Mammary epithelial cell (primary cell): Measurements from ENCODE around the gene USP22.

Source experiments
- CTCF ChIP-seq, 2 donors: IDR thresholded peaks in 1 of 2; conservative IDR thresholded peaks in 1 of 2; 2 replicates each; pipeline ENCODE4 v1.5.1; 2011 to 2012; ENCODE audit warnings: inconsistent platforms in 2 of 2, low read length in 2 of 2, mild to moderate bottlenecking in 2 of 2, control low read depth in 1 of 2, low read depth in 1 of 2; ENCODE audit not compliant: insufficient read depth in 1 of 2; ENCODE audit errors: extremely low read depth in 1 of 2
- EZH2 ChIP-seq: IDR thresholded peaks from 2 replicates; pipeline ENCODE4 v1.6.1; 2012; ENCODE audit warnings: low read length, inconsistent platforms, borderline replicate concordance

DNA sequence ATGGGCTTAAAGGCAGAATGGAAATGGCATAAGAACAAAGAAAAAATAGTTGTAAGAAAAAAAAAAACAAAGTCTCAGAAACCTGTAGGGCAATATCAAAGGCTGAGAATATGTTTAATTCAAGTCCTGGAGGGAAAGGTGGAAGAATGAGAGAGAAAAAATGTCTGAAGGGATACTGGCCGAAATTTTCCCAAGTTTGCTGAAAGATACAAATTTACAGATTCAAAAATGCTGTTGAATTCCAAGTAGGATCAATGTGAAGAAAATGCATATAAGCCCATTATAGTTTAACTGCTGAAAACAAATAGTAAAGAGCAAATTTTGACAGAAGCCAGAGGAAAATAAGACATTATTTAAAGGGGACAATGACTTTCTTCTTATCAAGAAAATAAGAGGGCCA lies 6.6 kb upstream of the USP22 start:
- TF ChIP-seq EZH2 (no peak), CTCF (conservative IDR thresholded peaks at IDR 0.05 in 1 of 2, IDR thresholded peaks at IDR 0.05 in 1 of 2; ENCODE audit: extremely low read depth in 1 of 2, insufficient read depth in 1 of 2, low read depth in 1 of 2, low read length in 2 of 2) (no peak)
